ENCODE measurements around the gene TXNRD2.

GRCh38 chr22:19970031-19970478 is 28.4 kb upstream of the TXNRD2 start:
- TF ChIP-seq CTCF (conservative IDR thresholded peaks at IDR 0.05; ENCODE audit: low read depth, low read length) (no peak), EZH2 (IDR thresholded peaks at IDR 0.05; ENCODE audit: low read length, unreplicated experiment) (no peak), EZH2phosphoT487 (IDR thresholded peaks at IDR 0.05; ENCODE audit: borderline replicate concordance, low read length) (no peak)

Measured in PC-3 (cell line).